HL-60/S4 (cell line): ENCODE measurements around the gene PACS2.

Experiments
- in situ Hi-C: fragments of 300-500 bp; cut with MboI; formaldehyde crosslinking; loops from 2 replicates; pipeline ENCODE4 v1.14.3; 2022; ENCODE audit warnings: low sequenced_read_pairs

PACS2 gene

GRCh38 chr14:105366386-105367074, 52.0 kb downstream of the PACS2 start:
- in situ Hi-C loops = no loop called here

GRCh38 chr14:105367116-105368031, 52.8 kb downstream of the PACS2 start:
- in situ Hi-C loops = no loop called here

DNA sequence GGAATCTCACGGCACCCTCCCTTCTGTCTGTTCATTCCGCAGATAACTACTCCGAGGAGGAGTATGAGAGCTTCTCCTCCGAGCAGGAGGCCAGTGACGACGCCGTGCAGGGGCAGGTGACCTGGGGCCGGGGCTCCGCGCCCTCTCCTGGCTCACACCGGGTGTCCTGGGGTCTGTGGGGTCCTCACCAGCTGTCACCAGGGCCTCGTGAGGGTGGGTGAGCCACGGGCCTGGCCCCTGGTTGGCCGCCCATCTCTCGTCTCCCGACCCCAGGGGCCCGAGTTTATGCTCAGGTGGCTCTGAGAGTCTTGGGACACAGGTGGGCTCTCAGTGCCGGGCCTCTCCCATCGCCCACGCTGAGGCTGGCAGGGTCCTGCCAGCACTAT, 53.5 kb downstream of the PACS2 start:
- in situ Hi-C loops = no loop called here

DNA sequence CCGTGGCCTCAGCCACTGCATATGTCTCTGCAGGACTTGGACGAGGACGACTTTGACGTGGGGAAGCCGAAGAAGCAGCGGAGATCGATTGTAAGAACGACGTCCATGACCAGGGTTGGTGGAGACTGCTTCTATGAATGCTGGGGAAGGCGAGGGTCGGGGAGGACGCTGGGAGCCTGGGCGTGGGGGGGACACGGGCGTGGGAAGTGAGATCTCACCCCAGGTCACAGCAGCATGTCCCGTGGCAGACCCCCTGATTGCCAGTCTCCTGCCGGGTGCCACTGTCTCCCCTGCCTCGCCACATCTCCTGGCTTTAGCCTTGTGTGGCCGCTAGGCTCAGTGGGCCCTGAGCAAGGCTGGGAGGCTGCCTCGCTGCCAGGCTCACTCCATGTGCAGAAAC, 53.9 kb downstream of the PACS2 start:
- in situ Hi-C loops = no loop called here

DNA sequence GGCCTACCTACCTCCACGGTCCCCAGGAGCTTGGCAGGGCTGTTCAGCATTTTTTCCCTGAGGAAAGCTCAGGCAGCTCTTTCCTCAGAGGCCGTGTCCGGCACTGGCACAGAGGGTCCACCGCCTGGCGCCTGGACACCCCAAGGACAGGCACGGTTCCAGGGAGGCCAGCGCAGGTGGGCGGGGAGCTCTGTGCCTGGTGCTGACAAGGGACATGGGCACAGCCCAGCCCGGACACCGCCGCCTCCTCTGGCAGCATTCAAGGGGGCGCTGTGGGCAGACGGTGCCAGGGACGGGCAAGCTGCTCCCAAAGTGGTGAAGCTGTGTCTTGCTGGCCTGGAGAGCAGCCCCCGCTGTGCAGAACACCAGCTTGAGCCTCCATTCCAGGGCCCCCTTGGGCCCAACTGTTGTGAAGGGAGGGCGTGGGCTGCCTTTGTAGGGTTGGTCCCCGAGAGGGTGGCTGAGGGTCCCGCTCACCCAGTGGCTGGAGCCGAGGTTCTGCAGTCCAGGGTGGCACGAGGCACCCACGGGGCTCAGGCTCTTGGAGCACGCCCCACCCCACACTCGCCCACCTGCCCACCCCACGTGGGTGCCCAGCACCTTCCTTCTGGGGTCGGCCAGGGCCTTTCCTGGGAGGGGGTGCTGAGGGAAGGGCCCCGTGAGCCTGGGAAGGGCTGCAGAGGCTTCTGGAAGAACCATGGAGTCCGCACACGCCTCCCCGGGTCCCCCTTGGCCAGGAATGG, 54.5 kb downstream of the PACS2 start:
- in situ Hi-C loops = no loop called here

GRCh38 chr14:105369653-105370040, 55.1 kb downstream of the PACS2 start:
- in situ Hi-C loops = loop anchor here (10.0 kb wide), 2 partner anchors 75 to 115 kb away; partner anchors contain the start of gene CRIP1

- in situ Hi-C loops = loop anchor here (10.0 kb wide), 2 partner anchors 70 to 110 kb away; partner anchors contain the start of gene CRIP1
These were observed 59.8 kb downstream of the PACS2 start for GRCh38 chr14:105374389-105374788.

DNA sequence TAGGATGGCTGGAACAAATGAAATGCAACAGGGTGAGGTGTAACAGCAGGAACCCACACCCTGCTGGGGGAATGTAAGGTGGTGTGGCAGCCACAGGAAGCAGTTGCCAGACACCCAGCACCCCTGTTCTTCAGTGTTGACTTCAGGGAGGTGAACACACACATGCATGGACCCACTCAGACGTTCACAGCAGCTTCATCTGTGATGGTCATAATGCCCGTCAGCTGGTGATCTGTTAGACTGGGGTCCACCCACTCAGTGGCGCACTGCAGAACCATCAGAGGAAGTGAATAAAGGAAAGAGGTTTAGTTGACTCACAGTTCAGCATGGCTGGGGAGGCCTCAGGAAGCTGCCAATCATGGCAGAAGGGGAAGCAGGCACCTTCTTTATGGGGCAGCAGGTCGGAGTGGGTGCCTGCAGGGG, 61.1 kb downstream of the PACS2 start:
- in situ Hi-C loops = loop anchor here (10.0 kb wide), 2 partner anchors 69 to 109 kb away; partner anchors contain the start of gene CRIP1

DNA sequence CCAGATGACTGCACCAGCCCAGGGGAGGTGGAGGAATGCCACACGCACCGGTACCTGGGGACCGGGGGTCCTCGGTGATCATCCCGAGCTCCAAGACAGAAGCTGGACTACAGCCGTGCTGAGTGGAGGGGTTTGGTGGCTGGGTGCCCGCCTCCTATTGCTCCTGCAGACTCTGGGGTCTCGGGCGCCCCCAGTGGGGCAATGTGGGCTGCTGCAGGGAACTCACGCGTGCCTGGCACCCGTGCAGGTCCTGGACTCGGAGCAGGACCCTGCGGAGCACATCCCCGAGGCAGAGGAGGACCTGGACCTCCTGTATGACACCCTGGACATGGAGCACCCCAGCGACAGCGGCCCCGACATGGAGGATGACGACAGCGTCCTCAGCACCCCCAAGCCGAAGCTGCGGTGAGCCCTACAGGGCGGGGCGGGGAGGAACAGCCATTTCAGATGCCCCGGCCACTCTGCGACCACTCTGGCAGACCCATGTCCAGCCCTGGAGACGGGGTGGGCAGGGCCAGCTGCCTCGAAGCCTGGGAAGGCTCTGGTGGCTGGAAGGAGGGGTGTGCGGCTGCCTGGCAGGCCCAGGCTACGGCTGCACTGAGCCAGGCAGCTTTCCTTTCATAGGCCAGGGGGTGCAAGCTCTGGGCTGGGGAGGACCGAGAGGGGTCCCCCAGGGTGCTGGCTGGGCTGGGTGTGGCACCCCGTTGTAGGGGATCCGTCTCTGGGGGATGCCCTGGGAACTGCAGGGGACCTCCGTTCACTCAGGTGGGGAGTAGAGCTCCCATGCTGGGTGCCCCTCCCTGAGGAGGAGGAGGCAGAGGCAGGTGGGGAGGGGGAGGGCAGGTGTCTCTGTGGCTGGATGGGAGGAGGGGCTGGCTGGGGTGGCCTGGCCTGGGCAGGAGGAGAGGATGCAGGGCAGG, 62.2 kb downstream of the PACS2 start:
- in situ Hi-C loops = loop anchor here (10.0 kb wide), 2 partner anchors 68 to 108 kb away; partner anchors contain the start of gene CRIP1

- in situ Hi-C loops = loop anchor here (10.0 kb wide), 2 partner anchors 67 to 107 kb away; partner anchors contain the start of gene CRIP1
These were observed 63.1 kb downstream of the PACS2 start for GRCh38 chr14:105377555-105378182.

- in situ Hi-C loops = loop anchor here (10.0 kb wide), 2 partner anchors 67 to 107 kb away; partner anchors contain the start of gene CRIP1
These were observed 63.7 kb downstream of the PACS2 start for GRCh38 chr14:105378199-105378598.

DNA sequence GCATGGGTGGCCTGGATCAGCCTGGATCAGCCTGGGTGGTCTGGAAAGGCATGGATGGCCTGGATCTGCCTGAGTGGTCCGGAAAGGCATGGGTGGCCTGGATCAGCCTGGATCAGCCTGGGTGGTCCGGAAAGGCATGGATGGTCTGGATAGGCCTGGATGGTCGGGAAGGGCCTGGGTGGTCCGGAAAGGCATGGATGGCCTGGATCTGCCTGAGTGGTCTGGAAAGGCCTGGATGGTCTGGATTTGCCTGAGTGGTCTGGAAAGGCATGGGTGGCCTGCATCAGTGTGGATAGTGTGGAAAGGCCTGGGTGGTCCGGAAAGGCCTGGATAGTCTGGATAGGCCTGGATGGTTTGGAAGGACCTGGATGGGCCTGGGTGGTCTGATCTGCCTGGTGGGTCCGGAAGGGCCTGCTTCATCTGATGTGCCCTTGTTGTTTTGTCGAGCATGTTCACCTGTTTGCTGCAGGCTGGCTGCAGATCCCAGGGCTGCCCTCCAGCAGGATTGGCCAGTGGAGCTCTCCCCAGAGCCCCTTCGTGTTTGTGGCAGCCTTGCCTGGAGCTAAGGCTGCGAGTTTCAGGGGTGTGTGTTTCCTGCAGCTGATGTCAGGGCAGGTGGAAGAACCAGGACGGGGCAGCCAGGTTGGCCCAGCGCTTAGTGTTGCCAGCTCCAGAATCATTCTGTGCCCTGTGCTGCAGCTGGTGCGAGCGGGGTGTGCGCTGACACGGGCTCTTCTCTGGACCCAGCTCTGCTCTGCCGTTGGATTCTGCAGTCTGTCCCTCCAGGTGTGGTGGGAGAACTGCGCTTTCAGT, 64.5 kb downstream of the PACS2 start:
- in situ Hi-C loops = loop anchor here (10.0 kb wide), 2 partner anchors 66 to 106 kb away; partner anchors contain the start of gene CRIP1

- in situ Hi-C loops = loop anchor here (10.0 kb wide), 2 partner anchors 65 to 105 kb away; partner anchors contain the start of gene CRIP1
These were observed 65.4 kb downstream of the PACS2 start for GRCh38 chr14:105379946-105380345.

DNA sequence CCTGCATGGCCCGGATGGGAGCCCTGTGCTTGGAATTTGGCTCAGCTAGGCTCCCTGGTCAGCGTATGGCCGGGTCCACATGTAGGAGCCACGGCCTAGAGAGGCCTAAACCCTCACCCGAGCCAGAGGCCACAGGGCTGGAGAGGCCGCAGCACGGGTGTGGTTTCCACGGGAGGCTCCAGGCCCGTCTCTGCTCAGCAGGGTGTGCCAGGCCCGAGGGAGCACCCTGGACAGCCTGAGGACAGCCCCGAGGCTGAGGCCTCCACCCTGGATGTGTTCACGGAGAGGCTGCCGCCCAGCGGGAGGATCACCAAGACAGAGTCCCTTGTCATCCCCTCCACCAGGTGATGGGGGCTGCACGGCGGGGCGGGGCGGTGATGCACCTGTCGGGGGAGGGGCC, 66.2 kb downstream of the PACS2 start:
- in situ Hi-C loops = no loop called here

- in situ Hi-C loops = no loop called here
These were observed 67.1 kb downstream of the PACS2 start for GRCh38 chr14:105381446-105382342.

GRCh38 chr14:105382343-105383082, 68.0 kb downstream of the PACS2 start:
- in situ Hi-C loops = no loop called here
